HepG2 (cell line): Measurements from ENCODE around the gene HHIPL1. TPM values are rescaled to one million over a fixed set of nuclear protein-coding genes. Genes with fewer than 3 reads are reported as not detected.
A peak's percentile ranks its signal among the peaks of the same experiment; 100 is the strongest.

Source experiments
- ATAC-seq: fragments of 200-7000 bp; cut with Tn5 transposase; 3 replicates; pipeline ENCODE4 v1.9.1; 2020; ENCODE audit warnings: mild to moderate bottlenecking, moderate library complexity
- BruUV-seq: library from RNA; stranded (reverse); fragments of 400-500 nt; replicated peaks from 2 replicates; lab custom pipeline; 2021; lab: Mats Ljungman, UMichigan
- CTCF ChIA-PET: fragments of 300-600 bp; formaldehyde crosslinking; extraction: SDS; loops from one replicate; lab custom pipeline; 2021; ENCODE audit warnings: low total read pairs, inconsistent platforms, low intra/inter-chr PET ratio; lab: Yijun Ruan, JAX
- POLR2A ChIA-PET: fragments of 350-600 bp; sonication (Branson Sonifier 250); formaldehyde crosslinking; loops from one replicate; lab custom pipeline; 2020; ENCODE audit warnings: antibody characterized with exemption, inconsistent platforms; lab: Yijun Ruan, JAX
- DNase-seq: peaks from one replicate; pipeline ENCODE4 v3.0.0-alpha.2; 2015; ENCODE audit warnings: low spot score
- FAIRE-seq: peaks from 3 replicates; lab custom pipeline; 2011; peaks lifted over from hg19 to GRCh38; lab: Jason Lieb, UNC
- H2AFZ ChIP-seq: one replicate; pipeline ENCODE4 v1.6.1; 2011; ENCODE audit warnings: low read length, inconsistent platforms
- H3K27ac ChIP-seq: fragments of 300-600 bp; 3 replicates; pipeline ENCODE4 v1.8.0; 2011; ENCODE audit warnings: mixed run types, mild to moderate bottlenecking, mixed read lengths, low read length, inconsistent platforms; ENCODE audit not compliant: insufficient read depth; ENCODE audit errors: extremely low read length
- H3K27me3 ChIP-seq, 2 experiments: fragments of 200-600 bp in 1 of 2; 2 replicates in 1 of 2; 3 replicates in 1 of 2; pipeline versions ENCODE4 v1.6.0 to v1.8.0; 2011; ENCODE audit warnings: low read length in 2 of 2, mild to moderate bottlenecking in 2 of 2, moderate library complexity in 2 of 2, inconsistent platforms in 1 of 2; ENCODE audit not compliant: insufficient read depth in 2 of 2, control insufficient read depth in 1 of 2
- H3K36me3 ChIP-seq, 2 experiments: fragments of 200-600 bp in 1 of 2; replicated peaks in 1 of 2; 2 replicates in 1 of 2; 3 replicates in 1 of 2; pipeline versions ENCODE4 v1.5.1 to v1.8.0; 2011; ENCODE audit warnings: low read length in 2 of 2, inconsistent platforms in 1 of 2; ENCODE audit not compliant: insufficient read depth in 2 of 2, control insufficient read depth in 1 of 2
- H3K4me1 ChIP-seq: 2 replicates; pipeline ENCODE4 v1.5.1; 2012; ENCODE audit warnings: low read length, inconsistent platforms; ENCODE audit not compliant: insufficient read depth
- H3K4me2 ChIP-seq: 2 replicates; pipeline ENCODE4 v1.6.0; 2011; ENCODE audit warnings: low read depth, low read length, inconsistent platforms
- H3K4me3 ChIP-seq, 3 experiments: fragments of 200-600 bp in 1 of 3; sonication (generic), shearing (Covaris generic) in 1 of 3; replicated peaks in 1 of 3; 2 replicates each; pipeline ENCODE4 v1.5.1; 2011 to 2016; ENCODE audit warnings: low read length in 3 of 3, inconsistent platforms in 2 of 3, low read depth in 2 of 3, mild to moderate bottlenecking in 2 of 3, control low read depth in 1 of 3, mixed read lengths in 1 of 3; ENCODE audit not compliant: insufficient read depth in 1 of 3
- H3K79me2 ChIP-seq: one replicate; pipeline ENCODE4 v1.6.1; 2011; ENCODE audit warnings: low read length, inconsistent platforms; ENCODE audit not compliant: insufficient read depth
- H3K9ac ChIP-seq: 2 replicates; pipeline ENCODE4 v1.6.0; 2011; ENCODE audit warnings: mild to moderate bottlenecking, low read depth, low read length, inconsistent platforms; ENCODE audit not compliant: insufficient read depth
- H3K9me3 ChIP-seq: 2 replicates; pipeline ENCODE4 v1.5.1; 2012; ENCODE audit warnings: mild to moderate bottlenecking, low read length
- H4K20me1 ChIP-seq: 2 replicates; pipeline ENCODE4 v1.6.0; 2011; ENCODE audit warnings: inconsistent platforms, mild to moderate bottlenecking, low read length, moderate library complexity; ENCODE audit not compliant: insufficient read depth
- HDAC2 ChIP-seq: sonication (generic); formaldehyde crosslinking; IDR thresholded peaks from 2 replicates; pipeline ENCODE4 v1.4.0; 2020; ENCODE audit warnings: missing genetic modification reagents
- HES4 ChIP-seq: sonication (generic); formaldehyde crosslinking; IDR thresholded peaks from 2 replicates; pipeline ENCODE4 v1.9.0; 2021; ENCODE audit warnings: mild to moderate bottlenecking, missing genetic modification reagents, borderline replicate concordance
- IRX3 ChIP-seq: sonication (generic); formaldehyde crosslinking; IDR thresholded peaks from 2 replicates; pipeline ENCODE4 v1.8.1; 2023; ENCODE audit warnings: mild to moderate bottlenecking, low read depth, missing genetic modification reagents, borderline replicate concordance
- NFIC ChIP-seq: IDR thresholded peaks from 2 replicates; pipeline ENCODE4 v1.6.1; 2012; ENCODE audit warnings: mild to moderate bottlenecking, low read length, inconsistent platforms
- NFYB ChIP-seq: sonication (generic); formaldehyde crosslinking; IDR thresholded peaks from 2 replicates; pipeline ENCODE4 v1.4.0; 2020; ENCODE audit warnings: missing genetic modification reagents
- SRSF9 ChIP-seq: fragments of 200-400 bp; formaldehyde crosslinking; IDR thresholded peaks from 2 replicates; pipeline ENCODE4 v1.6.1; 2018; ENCODE audit warnings: borderline replicate concordance, mild to moderate bottlenecking, low read depth, low read length; ENCODE audit not compliant: insufficient read depth, poor library complexity, severe bottlenecking
- THAP11 ChIP-seq: IDR thresholded peaks from 2 replicates; pipeline ENCODE4 v1.6.1; 2016; ENCODE audit warnings: missing biosample characterization, missing genetic modification reagents
- ZFP41 ChIP-seq: sonication (generic); formaldehyde crosslinking; IDR thresholded peaks from 2 replicates; pipeline ENCODE4 v1.4.0; 2020; ENCODE audit warnings: mild to moderate bottlenecking, missing genetic modification reagents, borderline replicate concordance
- ZKSCAN1 ChIP-seq: fragments of 150-350 bp; IDR thresholded peaks from 2 replicates; pipeline ENCODE4 v1.6.1; 2014; ENCODE audit warnings: low read length
- ZNF34 ChIP-seq: sonication (generic); formaldehyde crosslinking; IDR thresholded peaks from 2 replicates; pipeline ENCODE4 v1.4.0; 2020; ENCODE audit warnings: mild to moderate bottlenecking, missing genetic modification reagents, borderline replicate concordance
- ZNF367 ChIP-seq: sonication (generic); formaldehyde crosslinking; IDR thresholded peaks from 2 replicates; pipeline ENCODE4 v1.4.0; 2020; ENCODE audit warnings: missing genetic modification reagents, borderline replicate concordance
- ZNF768 ChIP-seq: sonication (generic); formaldehyde crosslinking; IDR thresholded peaks from 2 replicates; pipeline ENCODE4 v1.4.0; 2020; ENCODE audit warnings: missing genetic modification reagents
- ZNF878 ChIP-seq: sonication (generic); formaldehyde crosslinking; IDR thresholded peaks from 2 replicates; pipeline ENCODE4 v1.8.1; 2023; ENCODE audit warnings: mild to moderate bottlenecking, missing genetic modification reagents, moderate library complexity
- WGBS: methylation state at CpG from one replicate; pipeline ENCODE4 v1.1.6; 2017; ENCODE audit warnings: low lambda C conversion rate; 5-methylcytosine and 5-hydroxymethylcytosine counted together
- in situ Hi-C: cut with HindIII; loops from 2 replicates; pipeline ENCODE4 v1.10.0; 2017; ENCODE audit warnings: low pct_unique_long_range_greater_than_20kb; ENCODE audit not compliant: extremely low pct_ligation_motif_present
- intact Hi-C: fragments of 100-400 bp; cut with micrococcal nuclease; formaldehyde crosslinking; loops from one replicate; pipeline ENCODE4 v1.10.0; 2022; ENCODE audit not compliant: unreplicated experiment
- polyA plus RNA-seq, 8 experiments: library from polyadenylated mRNA; depleted of rRNA in 3 of 8; stranded (reverse) in 7 of 8; unstranded in 1 of 8; fragments of >200 nt; fragmentation: Illumina TruSeq in 4 of 8; extraction: Trizol in 4 of 8; gene quantifications; 2 replicates each; pipeline versions ENCODE4 v1.2.1 to v1.2.3, GENCODE V29; 2011 to 2016; ENCODE audit warnings: low read depth in 4 of 8, missing spikeins in 1 of 8, mixed read lengths in 1 of 8; ENCODE audit not compliant: insufficient read depth in 1 of 8
- total RNA-seq, 5 experiments: library from RNA; depleted of rRNA; stranded (reverse); fragments of >200 nt; fragmentation: Illumina TruSeq; extraction: Trizol; gene quantifications; 2 replicates each; pipeline ENCODE4 v1.2.3, GENCODE V29; 2016; ENCODE audit warnings: low read depth in 1 of 5
- TF ChIP-seq, protein P1 (sequence below): sonication (generic); formaldehyde crosslinking; IDR thresholded peaks from 2 replicates; pipeline ENCODE4 v1.8.0; 2022; ENCODE audit warnings: missing genetic modification reagents, mild to moderate bottlenecking, inconsistent platforms, borderline replicate concordance
- TF ChIP-seq, protein P2 (sequence below): sonication (generic); formaldehyde crosslinking; IDR thresholded peaks from 2 replicates; pipeline ENCODE4 v1.5.0; 2020; ENCODE audit warnings: missing genetic modification reagents
- TF ChIP-seq, protein P3 (sequence below): IDR thresholded peaks from 2 replicates; pipeline ENCODE4 v1.6.1; 2016; ENCODE audit warnings: low read depth
- TF ChIP-seq, protein P4 (sequence below): sonication (generic); formaldehyde crosslinking; IDR thresholded peaks from 2 replicates; pipeline ENCODE4 v1.5.0; 2020; ENCODE audit warnings: mild to moderate bottlenecking, missing genetic modification reagents
- TF ChIP-seq, protein P5 (sequence below): sonication (generic); formaldehyde crosslinking; IDR thresholded peaks from 2 replicates; pipeline ENCODE4 v1.5.1; 2020; ENCODE audit warnings: missing genetic modification reagents, mild to moderate bottlenecking, borderline replicate concordance

Gene HHIPL1
- total and polyA plus RNA-seq, 2 of the 13 experiments (the other 11 are each of a cell fraction or from before 2014, with no cell fraction given): not detected

DNA sequence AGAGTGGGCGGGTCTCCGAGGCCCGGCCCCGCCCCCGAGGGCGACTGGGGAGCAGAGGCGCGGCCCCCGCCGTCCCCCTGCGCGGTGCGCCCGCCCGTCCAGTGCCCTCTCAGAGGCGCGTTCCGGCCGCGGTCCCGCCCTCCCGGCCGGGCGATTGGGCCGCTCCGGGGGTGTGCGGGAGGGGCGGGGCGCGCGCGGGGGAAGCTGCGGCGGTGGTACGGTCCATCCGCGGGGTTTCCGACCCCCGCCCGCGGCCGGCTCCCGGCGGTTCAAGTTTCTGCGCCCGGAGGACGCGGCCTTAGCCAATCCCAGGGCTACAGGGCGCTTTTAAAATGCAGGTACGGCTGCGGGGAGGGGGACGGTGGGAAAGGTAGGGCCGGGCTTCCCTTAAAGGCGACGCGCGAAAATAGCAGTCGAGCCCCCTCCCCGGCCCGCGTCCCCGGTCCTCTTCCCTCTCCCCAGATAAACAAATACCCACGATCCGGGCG, 40.6 kb upstream of the HHIPL1 start:
- 0% methylated on average over 2 of the region's 65 CpGs for WGBS
- 0 out of 5 replicates have a peak, but pooled peaks cover 0 to 2% of the 10 kb centered on the region in 2 experiments for H3K36me3 ChIP-seq
- in situ Hi-C loops: loop anchor here (5.0 kb wide), 1 partner anchor 37 kb away; no protein-coding TSS in a partner anchor
- ChIA-PET POLR2A (interaction anchor here (0.8 to 8.6 kb wide), 7 partner anchors 20 to 123 kb away, joined by 3 to 101 read pairs (median 5); partner anchors contain the start of genes CCNK and SETD3), CTCF (no interaction called here)
- H3K27me3 ChIP-seq: no peaks in the 10 kb centered on the region; a peak in 1 of 5 replicates
- BruUV-seq: no TSS peak
- H4K20me1 ChIP-seq: peaks cover 15% of the 10 kb centered on the region
- FAIRE-seq (no peak), ATAC-seq (peak; percentile 79), DNase-seq (peak; percentile 81)
- H3K79me2 ChIP-seq: peaks cover 44% of the 10 kb centered on the region
- H3K9me3 ChIP-seq: no peaks in the 10 kb centered on the region
- peak overlapping the region; percentile 70 for H3K4me2 ChIP-seq
- no peak overlapping the region for H2AFZ ChIP-seq
- peaks cover 44% of the 10 kb centered on the region for H3K4me1 ChIP-seq
- H3K27ac ChIP-seq: peak overlapping the region; percentile 81
- intact Hi-C loops: loop anchor here (1.0 kb wide), 1 partner anchor 38 kb away; no protein-coding TSS in a partner anchor
- peak overlapping the region; percentile 78 for H3K9ac ChIP-seq
- peak overlapping the region; percentile 70 to 89 (median 83) for H3K4me3 ChIP-seq
- TF ChIP-seq, protein P1, sequence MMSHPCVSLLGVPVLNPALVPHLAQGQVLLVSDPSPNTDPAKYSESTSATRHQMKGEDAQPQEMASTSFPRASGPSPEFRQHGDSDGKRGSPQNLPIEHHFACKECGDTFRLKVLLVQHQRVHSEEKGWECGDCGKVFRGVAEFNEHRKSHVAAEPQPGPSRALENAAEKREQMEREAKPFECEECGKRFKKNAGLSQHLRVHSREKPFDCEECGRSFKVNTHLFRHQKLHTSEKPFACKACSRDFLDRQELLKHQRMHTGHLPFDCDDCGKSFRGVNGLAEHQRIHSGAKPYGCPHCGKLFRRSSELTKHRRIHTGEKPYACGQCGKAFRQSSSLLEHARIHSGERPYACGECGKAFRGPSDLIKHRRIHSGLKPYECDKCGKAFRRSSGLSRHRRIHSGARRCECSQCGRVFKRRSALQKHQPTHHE (CRISPR knock-in tag): no peak; the same call in 1 of the 2 replicates
- TF ChIP-seq SRSF9: no peak
- no peak for TF ChIP-seq ZNF878 (CRISPR knock-in tag)
- no peak for TF ChIP-seq HDAC2 (CRISPR knock-in tag)
- no peak for TF ChIP-seq IRX3
- no peak for TF ChIP-seq ZNF34 (CRISPR knock-in tag)
- TF ChIP-seq ZKSCAN1: no peak
- no peak for TF ChIP-seq NFIC
- TF ChIP-seq ZFP41 (CRISPR knock-in tag): no peak
- TF ChIP-seq, protein P2, sequence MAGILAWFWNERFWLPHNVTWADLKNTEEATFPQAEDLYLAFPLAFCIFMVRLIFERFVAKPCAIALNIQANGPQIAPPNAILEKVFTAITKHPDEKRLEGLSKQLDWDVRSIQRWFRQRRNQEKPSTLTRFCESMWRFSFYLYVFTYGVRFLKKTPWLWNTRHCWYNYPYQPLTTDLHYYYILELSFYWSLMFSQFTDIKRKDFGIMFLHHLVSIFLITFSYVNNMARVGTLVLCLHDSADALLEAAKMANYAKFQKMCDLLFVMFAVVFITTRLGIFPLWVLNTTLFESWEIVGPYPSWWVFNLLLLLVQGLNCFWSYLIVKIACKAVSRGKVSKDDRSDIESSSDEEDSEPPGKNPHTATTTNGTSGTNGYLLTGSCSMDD: no peak
- TF ChIP-seq ZNF367 (CRISPR knock-in tag): no peak
- TF ChIP-seq THAP11 (CRISPR knock-in tag): 0 out of 2 replicates have a peak, but pooled peaks have one; percentile 33
- no peak for TF ChIP-seq ZNF768 (CRISPR knock-in tag)
- TF ChIP-seq HES4 (CRISPR knock-in tag): no peak
- TF ChIP-seq NFYB (CRISPR knock-in tag): peak; percentile 80
- TF ChIP-seq, protein P3, sequence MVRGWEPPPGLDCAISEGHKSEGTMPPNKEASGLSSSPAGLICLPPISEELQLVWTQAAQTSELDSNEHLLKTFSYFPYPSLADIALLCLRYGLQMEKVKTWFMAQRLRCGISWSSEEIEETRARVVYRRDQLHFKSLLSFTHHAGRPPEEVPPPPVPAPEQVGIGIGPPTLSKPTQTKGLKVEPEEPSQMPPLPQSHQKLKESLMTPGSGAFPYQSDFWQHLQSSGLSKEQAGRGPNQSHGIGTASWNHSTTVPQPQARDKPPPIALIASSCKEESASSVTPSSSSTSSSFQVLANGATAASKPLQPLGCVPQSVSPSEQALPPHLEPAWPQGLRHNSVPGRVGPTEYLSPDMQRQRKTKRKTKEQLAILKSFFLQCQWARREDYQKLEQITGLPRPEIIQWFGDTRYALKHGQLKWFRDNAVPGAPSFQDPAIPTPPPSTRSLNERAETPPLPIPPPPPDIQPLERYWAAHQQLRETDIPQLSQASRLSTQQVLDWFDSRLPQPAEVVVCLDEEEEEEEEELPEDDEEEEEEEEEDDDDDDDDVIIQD (CRISPR knock-in tag): no peak
- TF ChIP-seq, protein P4, sequence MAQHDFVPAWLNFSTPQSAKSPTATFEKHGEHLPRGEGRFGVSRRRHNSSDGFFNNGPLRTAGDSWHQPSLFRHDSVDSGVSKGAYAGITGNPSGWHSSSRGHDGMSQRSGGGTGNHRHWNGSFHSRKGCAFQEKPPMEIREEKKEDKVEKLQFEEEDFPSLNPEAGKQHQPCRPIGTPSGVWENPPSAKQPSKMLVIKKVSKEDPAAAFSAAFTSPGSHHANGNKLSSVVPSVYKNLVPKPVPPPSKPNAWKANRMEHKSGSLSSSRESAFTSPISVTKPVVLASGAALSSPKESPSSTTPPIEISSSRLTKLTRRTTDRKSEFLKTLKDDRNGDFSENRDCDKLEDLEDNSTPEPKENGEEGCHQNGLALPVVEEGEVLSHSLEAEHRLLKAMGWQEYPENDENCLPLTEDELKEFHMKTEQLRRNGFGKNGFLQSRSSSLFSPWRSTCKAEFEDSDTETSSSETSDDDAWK: no peak
- TF ChIP-seq, protein P5, sequence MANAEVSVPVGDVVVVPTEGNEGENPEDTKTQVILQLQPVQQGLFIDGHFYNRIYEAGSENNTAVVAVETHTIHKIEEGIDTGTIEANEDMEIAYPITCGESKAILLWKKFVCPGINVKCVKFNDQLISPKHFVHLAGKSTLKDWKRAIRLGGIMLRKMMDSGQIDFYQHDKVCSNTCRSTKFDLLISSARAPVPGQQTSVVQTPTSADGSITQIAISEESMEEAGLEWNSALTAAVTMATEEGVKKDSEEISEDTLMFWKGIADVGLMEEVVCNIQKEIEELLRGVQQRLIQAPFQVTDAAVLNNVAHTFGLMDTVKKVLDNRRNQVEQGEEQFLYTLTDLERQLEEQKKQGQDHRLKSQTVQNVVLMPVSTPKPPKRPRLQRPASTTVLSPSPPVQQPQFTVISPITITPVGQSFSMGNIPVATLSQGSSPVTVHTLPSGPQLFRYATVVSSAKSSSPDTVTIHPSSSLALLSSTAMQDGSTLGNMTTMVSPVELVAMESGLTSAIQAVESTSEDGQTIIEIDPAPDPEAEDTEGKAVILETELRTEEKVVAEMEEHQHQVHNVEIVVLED (CRISPR knock-in tag): no peak; the same call in 1 of the 2 replicates
